Neutrophil (primary cell): ENCODE results near the gene MARCHF3.

Source experiments
- H3K27ac ChIP-seq: fragments of 200-600 bp; sonication (generic); 2 replicates; pipeline ENCODE4 v1.5.1; 2016; ENCODE audit warnings: mild to moderate bottlenecking, moderate library complexity
- H3K27me3 ChIP-seq: fragments of 200-600 bp; sonication (generic); 2 replicates; pipeline ENCODE4 v1.6.0; 2016; ENCODE audit warnings: mild to moderate bottlenecking
- H3K36me3 ChIP-seq: fragments of 200-600 bp; sonication (generic); 2 replicates; pipeline ENCODE4 v1.5.1; 2017
- H3K4me1 ChIP-seq, 2 experiments: fragments of 200-600 bp in 1 of 2; sonication (generic) in 1 of 2; 1 replicate in 1 of 2; 2 replicates in 1 of 2; pipeline versions ENCODE4 v1.5.1 to v1.6.1; 2013 to 2016; ENCODE audit warnings: low read depth in 1 of 2, low read length in 1 of 2, mild to moderate bottlenecking in 1 of 2, moderate library complexity in 1 of 2; ENCODE audit not compliant: control insufficient read depth in 1 of 2, insufficient read depth in 1 of 2
- H3K4me3 ChIP-seq, 2 experiments: fragments of 200-600 bp in 1 of 2; sonication (generic) in 1 of 2; 1 replicate in 1 of 2; 2 replicates in 1 of 2; pipeline ENCODE4 v1.5.1; 2013 to 2016; ENCODE audit warnings: low read depth in 1 of 2, low read length in 1 of 2, mild to moderate bottlenecking in 1 of 2, moderate library complexity in 1 of 2
- H3K9me3 ChIP-seq: fragments of 200-600 bp; sonication (generic); 2 replicates; pipeline ENCODE4 v1.5.1; 2016
- CTCF ChIP-seq: fragments of 200-600 bp; sonication (generic); IDR thresholded peaks from 2 replicates; pipeline ENCODE4 v1.5.1; 2016; ENCODE audit warnings: antibody characterized with exemption

Gene MARCHF3

GRCh38 chr5:127063257-127063913 is 33.0 kb upstream of the MARCHF3 start:
- H3K36me3 ChIP-seq = no peaks in the 10 kb centered on the region

GRCh38 chr5:127061956-127062355 is 31.6 kb upstream of the MARCHF3 start:
- no peak for TF ChIP-seq CTCF
- Histone ChIP-seq H3K4me1 (peaks cover 0 to 2% of the 10 kb centered on the region in 2 experiments), H3K36me3 (no peaks in the 10 kb centered on the region), H3K4me3 (no peak overlapping the region), H3K9me3 (no peaks in the 10 kb centered on the region), H3K27me3 (no peaks in the 10 kb centered on the region), H3K27ac (no peak overlapping the region)

More at GRCh38 chr5:127063257-127063913, 33.0 kb upstream of the MARCHF3 start:
- H3K27ac ChIP-seq = no peak overlapping the region
- H3K4me3 ChIP-seq = no peak overlapping the region
- H3K4me1 ChIP-seq = no peaks in the 10 kb centered on the region
- H3K9me3 ChIP-seq = no peaks in the 10 kb centered on the region
- no peak for TF ChIP-seq CTCF
- H3K27me3 ChIP-seq = no peaks in the 10 kb centered on the region

GRCh38 chr5:127061537-127061936 is 31.2 kb upstream of the MARCHF3 start:
- Histone ChIP-seq H3K4me1 (peaks cover 1 to 6% of the 10 kb centered on the region in 2 experiments), H3K27ac (no peak overlapping the region), H3K9me3 (no peaks in the 10 kb centered on the region), H3K36me3 (no peaks in the 10 kb centered on the region), H3K4me3 (no peak overlapping the region), H3K27me3 (no peaks in the 10 kb centered on the region)
- no peak for TF ChIP-seq CTCF

GRCh38 chr5:127060470-127060985 is 30.2 kb upstream of the MARCHF3 start:
- no peaks in the 10 kb centered on the region for H3K36me3 ChIP-seq
- TF ChIP-seq CTCF = no peak
- no peaks in the 10 kb centered on the region for H3K9me3 ChIP-seq
- H3K27ac ChIP-seq = no peak overlapping the region
- H3K4me3 ChIP-seq = no peak overlapping the region
- H3K4me1 ChIP-seq = peaks cover 9 to 16% of the 10 kb centered on the region in 2 experiments
- no peaks in the 10 kb centered on the region for H3K27me3 ChIP-seq

- no peaks in the 10 kb centered on the region for H3K36me3 ChIP-seq
- peaks cover 9 to 16% of the 10 kb centered on the region in 2 experiments for H3K4me1 ChIP-seq
- H3K4me3 ChIP-seq = no peak overlapping the region
- no peaks in the 10 kb centered on the region for H3K9me3 ChIP-seq
- H3K27me3 ChIP-seq = no peaks in the 10 kb centered on the region
- no peak for TF ChIP-seq CTCF
- H3K27ac ChIP-seq = no peak overlapping the region
Measured at GRCh38 chr5:127056896-127057295, 26.5 kb upstream of the MARCHF3 start.
